Kidney epithelial cell (primary cell): ENCODE measurements around the gene RXRA. TPM values are rescaled to one million over a fixed set of nuclear protein-coding genes. Genes with fewer than 3 reads are reported as not detected.
"Not testable (repeated sequence)": the region's sequence is repeated elsewhere in the genome, so short reads cannot be mapped to it uniquely, and the experiment has no call there.

ENCODE experiments used
- DNase-seq: peaks from one replicate; pipeline ENCODE4 v3.0.0-alpha.2; 2010; ENCODE audit warnings: low read depth
- H3K27me3 ChIP-seq: 2 replicates; pipeline ENCODE4 v1.6.0; 2011; ENCODE audit warnings: low read length; ENCODE audit not compliant: control insufficient read depth, insufficient read depth
- H3K36me3 ChIP-seq: 2 replicates; pipeline ENCODE4 v1.5.1; 2011; ENCODE audit warnings: low read length; ENCODE audit not compliant: control insufficient read depth, insufficient read depth
- H3K4me3 ChIP-seq: 2 replicates; pipeline ENCODE4 v1.5.1; 2011; ENCODE audit warnings: low read depth, mild to moderate bottlenecking, control low read depth, low read length
- total RNA-seq: library from RNA; depleted of rRNA; stranded (reverse); fragments of >200 nt; gene quantifications from 2 replicates; pipeline ENCODE4 v1.2.3, GENCODE V29; 2015
- TF ChIP-seq, protein P1 (sequence below): IDR thresholded peaks from 2 replicates; pipeline ENCODE4 v1.5.1; 2011; ENCODE audit warnings: mild to moderate bottlenecking, moderate library complexity, low read length, control low read depth, inconsistent platforms; ENCODE audit not compliant: insufficient read depth, poor library complexity, severe bottlenecking

RXRA gene
- total RNA-seq, 1 donor from 2014 or later, result 15.0 TPM

- no peak overlapping the region for H3K4me3 ChIP-seq
- no peak for DNase-seq
- H3K27me3 ChIP-seq, result peaks cover 12% of the 10 kb centered on the region
- no peaks in the 10 kb centered on the region for H3K36me3 ChIP-seq
- TF ChIP-seq, protein P1, sequence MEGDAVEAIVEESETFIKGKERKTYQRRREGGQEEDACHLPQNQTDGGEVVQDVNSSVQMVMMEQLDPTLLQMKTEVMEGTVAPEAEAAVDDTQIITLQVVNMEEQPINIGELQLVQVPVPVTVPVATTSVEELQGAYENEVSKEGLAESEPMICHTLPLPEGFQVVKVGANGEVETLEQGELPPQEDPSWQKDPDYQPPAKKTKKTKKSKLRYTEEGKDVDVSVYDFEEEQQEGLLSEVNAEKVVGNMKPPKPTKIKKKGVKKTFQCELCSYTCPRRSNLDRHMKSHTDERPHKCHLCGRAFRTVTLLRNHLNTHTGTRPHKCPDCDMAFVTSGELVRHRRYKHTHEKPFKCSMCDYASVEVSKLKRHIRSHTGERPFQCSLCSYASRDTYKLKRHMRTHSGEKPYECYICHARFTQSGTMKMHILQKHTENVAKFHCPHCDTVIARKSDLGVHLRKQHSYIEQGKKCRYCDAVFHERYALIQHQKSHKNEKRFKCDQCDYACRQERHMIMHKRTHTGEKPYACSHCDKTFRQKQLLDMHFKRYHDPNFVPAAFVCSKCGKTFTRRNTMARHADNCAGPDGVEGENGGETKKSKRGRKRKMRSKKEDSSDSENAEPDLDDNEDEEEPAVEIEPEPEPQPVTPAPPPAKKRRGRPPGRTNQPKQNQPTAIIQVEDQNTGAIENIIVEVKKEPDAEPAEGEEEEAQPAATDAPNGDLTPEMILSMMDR, result no peak
Measured at GRCh38 chr9:134305533-134305932, 20.7 kb upstream of the RXRA start.

DNA sequence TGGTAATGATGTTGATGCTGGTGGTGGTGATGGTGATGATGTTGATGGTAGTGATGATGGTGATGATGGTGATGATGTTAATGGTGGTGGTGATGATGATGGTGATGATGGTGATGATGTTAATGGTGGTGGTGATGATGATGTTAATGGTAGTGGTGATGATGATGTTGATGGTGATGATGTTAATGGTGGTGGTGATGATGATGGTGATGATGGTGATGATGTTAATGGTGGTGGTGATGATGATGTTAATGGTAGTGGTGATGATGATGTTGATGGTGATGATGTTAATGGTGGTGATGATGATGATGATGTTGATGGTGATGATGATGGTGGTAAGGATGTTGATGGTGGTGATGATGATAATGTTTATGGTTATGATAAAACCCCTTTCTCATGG is 20.2 kb upstream of the RXRA start:
- H3K36me3 ChIP-seq, DNase-seq, H3K4me3 ChIP-seq: not testable (repeated sequence)
- peaks cover 12% of the 10 kb centered on the region for H3K27me3 ChIP-seq

- TF ChIP-seq, protein P1, result no peak
- no peak for DNase-seq
- Histone ChIP-seq H3K36me3 (no peaks in the 10 kb centered on the region), H3K4me3 (no peak overlapping the region), H3K27me3 (peaks cover 8% of the 10 kb centered on the region)
Measured at GRCh38 chr9:134306636-134307600, 19.3 kb upstream of the RXRA start.

DNA sequence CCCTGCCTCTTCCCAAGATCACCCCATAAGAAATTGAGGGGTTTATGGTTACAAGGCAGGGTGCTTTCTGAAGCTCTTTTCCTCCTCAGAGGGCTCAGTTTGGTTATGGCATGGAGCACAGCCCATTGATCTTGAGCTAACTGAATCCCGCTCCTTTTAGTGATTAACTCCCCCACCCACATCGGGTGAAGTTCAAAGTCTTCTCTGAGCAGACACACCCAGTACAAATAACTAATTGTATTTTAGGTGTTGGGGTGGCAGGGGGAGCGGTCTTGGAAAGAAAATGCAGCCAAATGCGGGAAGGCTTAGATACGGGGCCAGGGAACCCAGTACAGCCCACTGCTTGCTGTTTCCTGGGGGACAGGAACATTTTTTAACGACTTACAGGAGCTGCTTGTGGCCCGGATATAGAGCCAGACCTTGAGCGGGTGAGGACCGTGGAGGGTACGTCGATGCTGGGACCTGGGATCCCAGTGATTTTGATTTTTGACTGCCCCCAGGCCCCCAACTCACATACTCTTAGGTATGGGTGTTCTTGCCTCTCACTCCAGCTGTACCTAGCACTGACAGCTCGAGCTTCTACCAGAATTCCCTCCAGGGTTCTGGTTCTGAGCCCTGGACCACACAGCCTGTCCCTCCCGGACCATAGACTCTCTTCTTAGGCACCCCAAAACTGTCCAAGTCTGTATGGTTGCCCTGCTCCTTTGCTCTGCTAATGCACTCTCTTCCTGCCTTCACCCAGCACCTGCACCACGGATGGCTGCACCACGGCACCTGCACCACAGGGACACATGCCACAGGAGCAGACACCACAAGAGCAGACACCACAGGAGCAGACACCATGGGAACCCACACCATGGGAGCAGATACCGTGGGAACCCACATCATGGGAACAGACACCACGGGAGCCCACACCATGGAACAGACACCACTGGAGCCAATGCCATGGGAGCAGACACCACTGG is 18.3 kb upstream of the RXRA start:
- TF ChIP-seq, protein P1, result no peak
- no peaks in the 10 kb centered on the region for H3K36me3 ChIP-seq

DNA sequence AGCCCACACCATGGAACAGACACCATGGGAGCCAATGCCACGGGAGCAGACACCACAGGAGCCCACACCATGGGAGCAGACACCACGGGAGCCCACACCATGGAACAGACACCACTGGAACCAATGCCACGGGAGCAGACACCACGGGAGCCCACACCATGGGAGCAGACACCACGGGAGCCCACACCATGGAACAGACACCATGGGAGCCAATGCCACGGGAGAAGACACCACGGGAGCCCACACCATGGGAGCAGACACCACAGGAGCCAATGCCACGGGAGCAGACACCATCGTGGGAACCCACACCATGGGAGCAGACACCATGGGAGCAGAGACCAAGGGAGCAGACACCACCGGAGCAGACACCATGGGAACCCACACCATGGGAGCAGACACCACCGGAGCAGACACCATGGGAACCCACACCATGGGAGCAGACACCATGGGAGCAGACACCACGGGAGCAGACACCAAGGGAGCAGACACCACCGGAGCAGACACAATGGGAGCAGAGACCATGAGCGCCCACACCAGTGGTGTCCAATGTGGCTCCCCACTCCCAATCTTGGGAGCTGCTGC is 17.5 kb upstream of the RXRA start:
- H3K27me3 ChIP-seq, DNase-seq, H3K4me3 ChIP-seq, H3K36me3 ChIP-seq: not testable (repeated sequence)

More for the DNA sequence above, 18.3 kb upstream of the RXRA start:
- no peak for DNase-seq
- Histone ChIP-seq H3K4me3 (no peak overlapping the region), H3K27me3 (peaks cover 8% of the 10 kb centered on the region)

GRCh38 chr9:134313470-134313869 is 12.8 kb upstream of the RXRA start:
- Histone ChIP-seq H3K36me3 (no peaks in the 10 kb centered on the region), H3K27me3 (peaks cover 9% of the 10 kb centered on the region), H3K4me3 (no peak overlapping the region)
- TF ChIP-seq, protein P1, result no peak
- no peak for DNase-seq
